ENCODE results near the gene RPL31.

RPL31 gene

DNA sequence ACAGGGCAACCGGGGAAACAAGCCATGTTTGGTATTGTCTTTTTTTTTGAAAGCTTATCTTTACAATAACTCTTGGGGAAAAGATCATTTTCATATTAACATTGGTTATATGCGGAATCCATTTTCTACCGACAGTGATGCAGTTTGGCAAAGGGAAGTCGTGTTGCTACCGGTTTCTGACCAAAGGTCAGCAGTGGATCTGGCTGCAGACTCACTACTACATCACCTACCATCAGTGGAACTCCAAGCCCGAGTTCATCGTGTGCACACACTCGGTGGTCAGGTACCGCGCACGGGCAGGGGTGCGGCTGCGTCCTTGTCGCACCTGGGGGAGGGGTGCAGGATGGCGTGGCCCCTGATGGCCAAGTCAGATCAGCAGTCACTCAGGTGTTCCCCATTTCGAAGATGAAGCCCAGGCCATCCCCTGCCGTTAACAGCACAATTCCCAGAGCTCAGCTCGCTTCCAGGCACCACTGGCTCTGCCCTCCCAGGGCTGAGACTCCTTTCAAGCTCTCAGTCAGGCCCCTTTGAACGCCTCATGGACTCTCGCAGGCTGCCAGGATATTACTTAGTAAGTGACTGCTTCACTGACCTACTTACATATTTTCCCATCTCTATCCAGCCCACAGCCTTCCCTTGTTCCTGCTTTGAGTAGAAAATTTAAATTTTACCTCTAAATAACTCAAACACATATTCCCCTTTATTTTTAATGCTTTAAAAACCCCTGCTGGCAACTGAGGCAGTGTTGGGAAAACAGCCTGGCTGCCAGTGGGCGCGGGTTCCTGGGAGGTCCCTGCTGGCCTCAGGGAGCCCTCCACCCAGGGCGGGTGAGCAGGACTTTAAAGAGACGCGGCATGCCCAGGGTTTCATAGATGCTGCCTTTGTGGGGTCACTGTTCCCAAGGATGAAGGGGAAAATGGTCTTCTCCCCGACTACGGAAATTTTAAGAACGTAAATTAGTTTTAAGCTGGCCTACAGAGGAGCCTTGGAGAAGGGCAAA lies 33.6 kb upstream of the RPL31 start:
- Histone ChIP-seq H3K4me2 (ENCODE audit: low read length) (no peak overlapping the region), H3K9me3 (ENCODE audit: low read length) (no peaks in the 10 kb centered on the region), H3K27ac (ENCODE audit: low read depth, low read length, poor library complexity, severe bottlenecking) (no peak overlapping the region), H3K9ac (ENCODE audit: low read length) (no peak overlapping the region), H3K4me1 (ENCODE audit: insufficient read depth, low read length, severe bottlenecking) (no peaks in the 10 kb centered on the region), H3F3A (ENCODE audit: insufficient read depth, low read length) (no peaks in the 10 kb centered on the region), H3K36me3 (ENCODE audit: insufficient read depth, low read length) (no peaks in the 10 kb centered on the region; the same call in 1 of the 2 replicates), H3K9me2 (ENCODE audit: low read depth, low read length) (no peaks in the 10 kb centered on the region), H2AFZ (ENCODE audit: low read length) (no peak overlapping the region), H3K4me3 (ENCODE audit: low read depth, low read length, poor library complexity, severe bottlenecking) (no peak overlapping the region), H3K27me3 (ENCODE audit: insufficient read depth, low read length) (no peaks in the 10 kb centered on the region), H3K79me2 (ENCODE audit: insufficient read depth, low read length) (no peaks in the 10 kb centered on the region), H4K20me1 (ENCODE audit: insufficient read depth, low read length) (no peaks in the 10 kb centered on the region)
- TF ChIP-seq, protein P1, sequence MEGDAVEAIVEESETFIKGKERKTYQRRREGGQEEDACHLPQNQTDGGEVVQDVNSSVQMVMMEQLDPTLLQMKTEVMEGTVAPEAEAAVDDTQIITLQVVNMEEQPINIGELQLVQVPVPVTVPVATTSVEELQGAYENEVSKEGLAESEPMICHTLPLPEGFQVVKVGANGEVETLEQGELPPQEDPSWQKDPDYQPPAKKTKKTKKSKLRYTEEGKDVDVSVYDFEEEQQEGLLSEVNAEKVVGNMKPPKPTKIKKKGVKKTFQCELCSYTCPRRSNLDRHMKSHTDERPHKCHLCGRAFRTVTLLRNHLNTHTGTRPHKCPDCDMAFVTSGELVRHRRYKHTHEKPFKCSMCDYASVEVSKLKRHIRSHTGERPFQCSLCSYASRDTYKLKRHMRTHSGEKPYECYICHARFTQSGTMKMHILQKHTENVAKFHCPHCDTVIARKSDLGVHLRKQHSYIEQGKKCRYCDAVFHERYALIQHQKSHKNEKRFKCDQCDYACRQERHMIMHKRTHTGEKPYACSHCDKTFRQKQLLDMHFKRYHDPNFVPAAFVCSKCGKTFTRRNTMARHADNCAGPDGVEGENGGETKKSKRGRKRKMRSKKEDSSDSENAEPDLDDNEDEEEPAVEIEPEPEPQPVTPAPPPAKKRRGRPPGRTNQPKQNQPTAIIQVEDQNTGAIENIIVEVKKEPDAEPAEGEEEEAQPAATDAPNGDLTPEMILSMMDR (IDR thresholded peaks at IDR 0.05; ENCODE audit: low read length): no peak
- no peak for TF ChIP-seq EZH2 (IDR thresholded peaks at IDR 0.05; ENCODE audit: borderline replicate concordance, low read length)

DNA sequence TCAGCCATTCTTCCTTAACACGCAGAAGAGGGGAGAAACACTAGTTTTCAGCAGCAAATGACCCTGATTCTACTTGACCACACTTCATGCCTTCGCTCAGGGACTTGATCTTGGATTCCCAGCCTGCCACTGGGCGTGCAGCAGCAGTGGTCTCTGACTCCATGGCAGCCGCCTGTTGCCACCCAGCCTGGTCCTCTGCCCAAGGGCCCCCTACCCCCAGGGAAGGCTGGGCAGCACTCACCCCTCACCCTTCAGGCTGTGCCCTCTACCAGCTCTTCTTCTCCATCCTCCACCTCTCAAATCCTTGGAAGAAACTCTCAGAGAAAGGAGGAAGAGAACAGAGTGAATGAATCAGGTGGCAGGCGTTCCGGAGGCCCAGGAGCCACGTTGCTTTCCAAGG lies 32.1 kb upstream of the RPL31 start:
- Histone ChIP-seq H3F3A (ENCODE audit: insufficient read depth, low read length) (no peaks in the 10 kb centered on the region), H2AFZ (ENCODE audit: low read length) (no peak overlapping the region), H3K9me3 (ENCODE audit: low read length) (no peaks in the 10 kb centered on the region), H3K4me1 (ENCODE audit: insufficient read depth, low read length, severe bottlenecking) (no peaks in the 10 kb centered on the region), H3K9me2 (ENCODE audit: low read depth, low read length) (no peaks in the 10 kb centered on the region), H3K36me3 (ENCODE audit: insufficient read depth, low read length) (no peaks in the 10 kb centered on the region; the same call in 1 of the 2 replicates), H3K4me2 (ENCODE audit: low read length) (no peak overlapping the region), H3K27ac (ENCODE audit: low read depth, low read length, poor library complexity, severe bottlenecking) (no peak overlapping the region), H3K27me3 (ENCODE audit: insufficient read depth, low read length) (no peaks in the 10 kb centered on the region), H3K9ac (ENCODE audit: low read length) (no peak overlapping the region), H4K20me1 (ENCODE audit: insufficient read depth, low read length) (no peaks in the 10 kb centered on the region), H3K79me2 (ENCODE audit: insufficient read depth, low read length) (no peaks in the 10 kb centered on the region), H3K4me3 (ENCODE audit: low read depth, low read length, poor library complexity, severe bottlenecking) (no peak overlapping the region)
- TF ChIP-seq, protein P1 (IDR thresholded peaks at IDR 0.05; ENCODE audit: low read length): no peak
- no peak for TF ChIP-seq EZH2 (IDR thresholded peaks at IDR 0.05; ENCODE audit: borderline replicate concordance, low read length)

DNA sequence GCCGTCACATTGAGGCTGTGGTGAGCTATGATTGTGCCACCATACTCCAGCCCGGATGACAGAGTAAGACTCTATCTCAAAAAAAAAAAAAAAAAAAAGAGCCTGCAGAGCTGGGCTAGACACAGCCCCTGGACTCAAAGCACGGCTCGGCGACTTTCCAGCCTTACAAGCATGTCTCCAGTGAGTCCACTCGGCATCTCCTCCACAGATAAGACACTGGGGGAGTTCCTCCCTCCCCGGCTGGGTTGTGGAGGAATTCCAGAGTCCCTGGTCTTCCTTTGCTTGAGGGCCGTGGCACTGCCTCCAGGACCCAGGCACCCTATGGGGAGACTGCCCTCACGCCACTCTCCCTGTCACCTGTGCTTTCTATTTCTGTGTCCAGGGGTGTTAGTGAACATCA lies 30.9 kb upstream of the RPL31 start:
- Histone ChIP-seq H3K4me3 (ENCODE audit: low read depth, low read length, poor library complexity, severe bottlenecking) (no peak overlapping the region), H3K36me3 (ENCODE audit: insufficient read depth, low read length) (no peaks in the 10 kb centered on the region; the same call in 1 of the 2 replicates), H2AFZ (ENCODE audit: low read length) (no peak overlapping the region), H3K4me1 (ENCODE audit: insufficient read depth, low read length, severe bottlenecking) (peaks cover 5% of the 10 kb centered on the region), H3F3A (ENCODE audit: insufficient read depth, low read length) (no peaks in the 10 kb centered on the region), H4K20me1 (ENCODE audit: insufficient read depth, low read length) (no peaks in the 10 kb centered on the region), H3K9ac (ENCODE audit: low read length) (no peak overlapping the region), H3K9me2 (ENCODE audit: low read depth, low read length) (no peaks in the 10 kb centered on the region), H3K4me2 (ENCODE audit: low read length) (no peak overlapping the region), H3K27me3 (ENCODE audit: insufficient read depth, low read length) (no peaks in the 10 kb centered on the region), H3K9me3 (ENCODE audit: low read length) (no peaks in the 10 kb centered on the region), H3K79me2 (ENCODE audit: insufficient read depth, low read length) (no peaks in the 10 kb centered on the region), H3K27ac (ENCODE audit: low read depth, low read length, poor library complexity, severe bottlenecking) (no peak overlapping the region)
- TF ChIP-seq EZH2 (IDR thresholded peaks at IDR 0.05; ENCODE audit: borderline replicate concordance, low read length): no peak
- TF ChIP-seq, protein P1 (IDR thresholded peaks at IDR 0.05; ENCODE audit: low read length): no peak

Data from OCI-LY1 (cell line).